Immature natural killer cell (primary cell): ENCODE data around the gene SPPL3. TPM values are rescaled to one million over a fixed set of nuclear protein-coding genes. Genes with fewer than 3 reads are reported as not detected.

Source experiments
- polyA plus RNA-seq, 3 donors: library from polyadenylated mRNA; unstranded; fragments of 300-500 nt; fragmentation: Illumina TruSeq; gene quantifications; one replicate each; pipeline ENCODE4 v1.2.3, GENCODE V29; 2021

SPPL3 gene
- polyA plus RNA-seq, 3 donors from 2014 or later = 10.2 to 18.8 (median 15.6) TPM

Other genes with a start within 250 kb of the SPPL3 start
- 100 to 1,000 TPM in 1 of 3 donors, 10 to 100 TPM in 2; 77.7 to 109 (median 81.6) TPM for gene MLEC, start 217.2 kb downstream of the SPPL3 start, polyA plus RNA-seq
- 1 to 10 TPM; 5.1 to 6.2 (median 5.8) TPM for gene UNC119B, start 193.9 kb downstream of the SPPL3 start, polyA plus RNA-seq
- gene ACADS, start 178.5 kb downstream of the SPPL3 start, polyA plus RNA-seq = 10 to 100 TPM; 27.1 to 48.3 (median 40.8) TPM
- gene HNF1A, start 74.2 kb upstream of the SPPL3 start, polyA plus RNA-seq = not detected
- gene C12orf43, start 112.1 kb upstream of the SPPL3 start, polyA plus RNA-seq = 10 to 100 TPM; 11.8 to 24.8 (median 23.9) TPM
- gene OASL, start 134.9 kb upstream of the SPPL3 start, polyA plus RNA-seq = 10 to 100 TPM in 2 of 3 donors, 1 to 10 TPM in 1; 7.7 to 21.7 (median 13.2) TPM
- gene P2RX7, start 228.5 kb upstream of the SPPL3 start, polyA plus RNA-seq = 10 to 100 TPM in 2 of 3 donors, 1 to 10 TPM in 1; 7.5 to 17.4 (median 12.9) TPM